Esophagus squamous epithelium (tissue), 4 donors: Measurements from ENCODE around the gene JARID2.

ENCODE experiments used
- CTCF ChIP-seq, 6 experiments: fragments of 450-650 bp in 4 of 6; fragments of 200-600 bp in 2 of 6; sonication (generic) in 2 of 6; IDR thresholded peaks; one replicate each; pipeline ENCODE4 v1.5.1; 2016 to 2019; ENCODE audit warnings: antibody characterized with exemption in 6 of 6, mild to moderate bottlenecking in 4 of 6, moderate library complexity in 4 of 6
- POLR2A ChIP-seq, 4 donors: fragments of 450-650 bp; IDR thresholded peaks; one replicate each; pipeline ENCODE4 v1.6.1; 2017; ENCODE audit warnings: antibody characterized with exemption in 4 of 4, mild to moderate bottlenecking in 4 of 4, moderate library complexity in 3 of 4

- TF ChIP-seq CTCF (IDR thresholded peaks at IDR 0.05) (no peak), POLR2A (IDR thresholded peaks at IDR 0.05) (no peak)
Measured at GRCh38 chr6:15264412-15264811, 18.5 kb downstream of the JARID2 start.
